Common myeloid progenitor, CD34-positive (primary cell): ENCODE results near the gene TCF15.

Experiments used
- CTCF ChIA-PET: fragments of 350-600 bp; sonication (Branson Sonifier 250); formaldehyde crosslinking; loops from one replicate; lab custom pipeline; 2021; ENCODE audit warnings: antibody characterized with exemption; lab: Charles Lee
- POLR2A ChIA-PET: fragments of 350-600 bp; sonication (Branson Sonifier 250); formaldehyde crosslinking; loops from one replicate; lab custom pipeline; 2021; ENCODE audit warnings: antibody characterized with exemption; lab: Charles Lee
- DNase-seq, 3 donors: peaks; one replicate each; pipeline versions ENCODE4 v3.0.0 to v3.0.0-alpha.2; 2013
- H3K27ac ChIP-seq, 2 experiments: 1 replicate in 1 of 2; 2 replicates in 1 of 2; pipeline ENCODE4 v1.7.0; 2013; ENCODE audit warnings: inconsistent platforms in 2 of 2, low read length in 2 of 2, mild to moderate bottlenecking in 2 of 2, low read depth in 1 of 2, moderate library complexity in 1 of 2; ENCODE audit not compliant: severe bottlenecking in 2 of 2, insufficient read depth in 1 of 2, poor library complexity in 1 of 2
- H3K27me3 ChIP-seq, 5 experiments: replicated peaks in 2 of 5; 1 replicate in 3 of 5; 2 replicates in 2 of 5; pipeline versions ENCODE4 v1.6.1 to v1.7.0; 2013; ENCODE audit warnings: low read length in 4 of 5, mild to moderate bottlenecking in 2 of 5, moderate library complexity in 2 of 5, inconsistent platforms in 1 of 5; ENCODE audit not compliant: insufficient read depth in 5 of 5, control insufficient read depth in 4 of 5
- H3K36me3 ChIP-seq, 4 experiments: 1 replicate in 2 of 4; 2 replicates in 2 of 4; pipeline versions ENCODE4 v1.6.1 to v1.7.0; 2013; ENCODE audit warnings: low read length in 3 of 4, control low read depth in 1 of 4, mild to moderate bottlenecking in 1 of 4; ENCODE audit not compliant: control insufficient read depth in 4 of 4, insufficient read depth in 4 of 4
- H3K4me1 ChIP-seq, 4 experiments: 1 replicate in 3 of 4; 2 replicates in 1 of 4; pipeline versions ENCODE4 v1.6.1 to v1.7.1; 2013; ENCODE audit warnings: low read length in 3 of 4, mild to moderate bottlenecking in 3 of 4, control low read depth in 1 of 4, inconsistent platforms in 1 of 4, moderate library complexity in 1 of 4; ENCODE audit not compliant: control insufficient read depth in 4 of 4, insufficient read depth in 4 of 4; ENCODE audit errors: control extremely low read depth in 1 of 4
- H3K4me3 ChIP-seq, 7 experiments: 1 replicate in 4 of 7; 2 replicates in 3 of 7; pipeline versions ENCODE4 v1.5.1 to v1.7.0; 2013; ENCODE audit warnings: mild to moderate bottlenecking in 7 of 7, low read length in 6 of 7, moderate library complexity in 6 of 7, inconsistent platforms in 2 of 7, low read depth in 2 of 7, control low read depth in 1 of 7; ENCODE audit not compliant: insufficient read depth in 4 of 7, control insufficient read depth in 1 of 7; ENCODE audit errors: extremely low read depth in 1 of 7
- H3K9me3 ChIP-seq, 5 experiments: 1 replicate in 4 of 5; 2 replicates in 1 of 5; pipeline versions ENCODE4 v1.6.1 to v1.7.1; 2013; ENCODE audit warnings: low read length in 4 of 5, mild to moderate bottlenecking in 2 of 5, inconsistent platforms in 1 of 5, low read depth in 1 of 5, moderate library complexity in 1 of 5; ENCODE audit not compliant: control insufficient read depth in 4 of 5, insufficient read depth in 2 of 5; ENCODE audit errors: control extremely low read depth in 1 of 5
- WGBS: methylation state at CpG from one replicate; pipeline ENCODE4 v1.1.5; 2013; ENCODE audit not compliant: insufficient coverage; 5-methylcytosine and 5-hydroxymethylcytosine counted together

Gene TCF15

DNA sequence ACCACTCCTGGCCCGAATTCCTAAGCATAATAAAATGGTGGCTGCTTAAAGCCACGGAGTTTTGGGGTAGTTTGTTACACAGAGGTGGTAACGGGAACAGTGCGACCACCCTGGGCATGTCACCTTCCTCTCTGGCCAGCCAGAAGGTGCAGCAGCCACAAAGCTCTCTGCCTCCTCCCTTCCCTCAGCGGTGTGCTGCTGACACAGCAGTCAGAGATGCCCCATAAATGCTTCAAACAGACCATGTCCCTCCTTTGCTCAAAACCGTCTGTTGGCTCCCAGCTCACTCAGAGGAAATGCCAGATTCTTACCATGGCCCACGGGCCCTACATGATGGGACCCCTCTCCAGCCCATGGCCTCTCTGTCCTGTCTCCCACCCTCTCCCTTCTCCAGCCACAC is 12.1 kb upstream of the TCF15 start:
- H3K9me3 ChIP-seq: peaks cover 0 to 11% (median 3%) of the 10 kb centered on the region in 5 experiments

DNA sequence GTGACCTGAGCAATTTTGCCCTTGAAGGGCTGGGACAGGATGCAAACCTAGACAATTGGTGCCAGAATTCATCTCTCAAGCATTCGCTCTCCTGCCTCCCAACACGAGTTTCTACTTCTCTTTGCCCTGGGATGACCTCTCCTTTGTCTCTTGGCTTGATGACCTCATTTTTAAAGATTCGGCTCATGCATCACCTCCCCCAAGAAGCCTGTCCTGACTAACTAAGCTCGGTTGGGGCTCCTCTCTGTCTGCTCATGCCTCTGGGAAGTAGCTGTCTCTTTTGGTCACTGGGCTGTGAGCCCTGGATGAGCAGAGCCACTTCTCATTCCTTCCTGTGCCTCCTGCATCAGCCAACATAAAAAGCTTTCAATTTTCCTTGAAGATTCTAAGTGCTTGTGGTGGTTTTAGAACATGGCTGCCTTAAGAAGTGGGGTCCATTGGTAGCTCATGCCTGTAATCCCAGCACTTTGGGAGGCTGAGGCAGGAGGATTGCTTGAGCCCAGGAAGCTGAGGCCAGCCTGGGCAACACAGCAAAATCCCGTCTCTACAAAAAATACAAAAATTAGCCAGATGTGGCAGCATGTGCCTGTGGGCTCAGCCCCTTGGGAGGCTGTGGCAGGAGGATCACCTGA is 11.1 kb upstream of the TCF15 start:
- CTCF ChIA-PET: interaction anchor here (0.7 to 4.6 kb wide), 5 partner anchors 9 to 59 kb away, joined by 3 to 17 read pairs (median 5); no protein-coding TSS in a partner anchor
- Histone ChIP-seq H3K4me3 (no peak overlapping the region), H3K36me3 (no peaks in the 10 kb centered on the region), H3K27ac (no peak overlapping the region), H3K9me3 (peaks cover 0 to 11% (median 3%) of the 10 kb centered on the region in 5 experiments), H3K27me3 (no peaks in the 10 kb centered on the region), H3K4me1 (peaks cover 1 to 30% (median 15%) of the 10 kb centered on the region in 4 experiments)
- POLR2A ChIA-PET: no interaction called here
- DNase-seq: no peak
- 71% methylated on average over 4 of the region's 5 CpGs for WGBS

More for the DNA sequence above, 12.1 kb upstream of the TCF15 start:
- Histone ChIP-seq H3K36me3 (no peaks in the 10 kb centered on the region), H3K27me3 (no peaks in the 10 kb centered on the region), H3K27ac (no peak overlapping the region), H3K4me3 (no peak overlapping the region), H3K4me1 (peaks cover 1 to 30% (median 15%) of the 10 kb centered on the region in 4 experiments)
- DNase-seq: no peak
- ChIA-PET POLR2A (no interaction called here), CTCF (interaction anchor here (1.4 to 4.6 kb wide), 4 partner anchors 10 to 60 kb away, joined by 4 to 17 read pairs (median 6); no protein-coding TSS in a partner anchor)
- WGBS: 81% methylated on average over 6 of the region's 7 CpGs

DNA sequence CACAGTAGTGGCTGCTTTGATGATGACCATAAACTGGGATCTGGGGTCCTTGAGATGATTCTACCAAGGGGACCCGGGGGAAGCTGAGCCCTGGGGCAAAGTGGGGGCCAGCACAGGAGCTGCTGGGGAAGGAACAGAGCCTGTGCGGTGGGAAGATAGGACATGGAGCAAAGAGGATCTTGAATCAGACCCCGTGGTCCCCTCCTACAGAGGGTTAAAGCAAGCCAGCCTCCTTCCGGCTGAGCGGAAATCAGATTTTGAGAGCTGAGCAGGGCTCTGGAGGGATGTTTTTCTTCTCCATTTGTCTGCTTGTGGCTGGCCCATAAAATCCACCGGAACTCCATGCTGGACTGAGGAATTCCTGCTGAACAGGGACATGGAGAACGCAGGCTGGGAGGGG is 10.1 kb upstream of the TCF15 start:
- CTCF ChIA-PET: interaction anchor here (1.0 to 1.8 kb wide), 3 partner anchors 13 to 25 kb away, joined by 3 to 4 read pairs (median 3); no protein-coding TSS in a partner anchor
- H3K4me3 ChIP-seq: no peak overlapping the region
- H3K9me3 ChIP-seq: peaks cover 0 to 8% (median 3%) of the 10 kb centered on the region in 5 experiments
- H3K27ac ChIP-seq: no peak overlapping the region
- peaks cover 1 to 30% (median 15%) of the 10 kb centered on the region in 4 experiments for H3K4me1 ChIP-seq
- no peaks in the 10 kb centered on the region for H3K27me3 ChIP-seq
- no peaks in the 10 kb centered on the region for H3K36me3 ChIP-seq
- 17% methylated on average over 6 of the region's 7 CpGs for WGBS
- POLR2A ChIA-PET: no interaction called here
- no peak for DNase-seq

DNA sequence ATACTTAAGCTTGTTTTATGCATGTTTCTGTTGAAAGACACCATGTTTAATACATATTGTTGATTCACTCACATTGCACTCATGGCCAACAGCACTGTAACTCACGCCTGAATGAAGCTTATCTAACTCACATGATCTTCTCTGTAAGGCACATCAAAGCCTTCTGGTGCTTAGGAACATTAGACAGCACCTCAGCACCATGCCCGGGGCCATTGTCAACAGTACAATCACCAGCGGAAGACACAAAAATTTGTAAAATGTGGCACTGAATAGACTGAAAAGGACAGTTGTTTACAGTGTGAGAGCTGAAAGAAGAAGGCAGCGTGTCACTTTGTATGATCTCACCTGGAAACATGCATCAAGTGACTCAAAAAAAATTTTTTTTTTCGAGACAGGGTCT is 8.9 kb upstream of the TCF15 start:
- H3K27ac ChIP-seq: no peak overlapping the region
- H3K27me3 ChIP-seq: no peaks in the 10 kb centered on the region
- ChIA-PET CTCF (interaction anchor here (1.6 to 2.3 kb wide), 4 partner anchors 12 to 27 kb away, joined by 3 to 11 read pairs (median 5); no protein-coding TSS in a partner anchor), POLR2A (no interaction called here)
- H3K4me3 ChIP-seq: no peak overlapping the region
- WGBS: 98% methylated on average over 5 of the region's 5 CpGs
- peaks cover 1 to 30% (median 12%) of the 10 kb centered on the region in 4 experiments for H3K4me1 ChIP-seq
- no peak for DNase-seq
- H3K36me3 ChIP-seq: no peaks in the 10 kb centered on the region
- H3K9me3 ChIP-seq: peaks cover 0 to 6% (median 3%) of the 10 kb centered on the region in 5 experiments

DNA sequence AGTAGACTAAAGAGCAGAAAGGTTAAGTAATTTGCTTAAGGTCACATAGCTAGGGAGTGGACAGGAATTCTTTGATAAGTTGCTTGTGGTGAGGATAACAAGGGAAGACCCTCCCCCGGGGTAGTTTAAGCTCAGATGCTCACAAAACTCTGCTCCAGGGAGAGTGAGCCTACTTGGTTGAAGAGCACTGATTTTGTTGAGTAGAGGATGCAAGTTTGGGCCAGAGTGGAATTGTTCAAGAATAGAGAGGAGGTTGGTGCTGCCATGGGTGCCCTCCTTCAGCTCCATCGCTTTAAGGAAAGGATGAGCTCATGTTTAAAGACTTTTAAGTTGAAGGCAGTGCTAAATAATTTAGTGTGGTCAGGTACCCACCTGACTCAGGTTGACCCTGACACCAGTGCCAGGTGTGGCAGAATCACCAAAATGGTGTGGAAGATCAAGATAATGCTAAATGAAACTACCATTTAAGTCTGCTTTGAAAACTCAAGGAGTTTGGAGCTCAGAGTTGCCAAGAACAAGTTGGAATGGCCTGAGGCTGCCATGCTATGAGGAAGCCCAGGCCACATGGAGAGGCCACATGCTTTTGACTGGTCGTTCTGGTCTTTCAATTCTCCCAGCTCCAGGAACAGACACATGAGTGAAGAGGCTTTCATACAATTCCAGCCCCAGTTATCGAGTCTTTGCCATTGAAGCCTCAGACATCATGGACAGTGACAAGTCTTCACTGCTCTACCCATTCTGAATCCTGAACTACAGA is 8.0 kb upstream of the TCF15 start:
- WGBS: 83% methylated on average over 3 of the region's 4 CpGs
- ChIA-PET CTCF (interaction anchor here (0.9 to 2.3 kb wide), 8 partner anchors 7 to 57 kb away, joined by 3 to 11 read pairs (median 4); no protein-coding TSS in a partner anchor), POLR2A (no interaction called here)
- DNase-seq: no peak
- Histone ChIP-seq H3K4me1 (peaks cover 1 to 23% (median 8%) of the 10 kb centered on the region in 4 experiments), H3K27me3 (no peaks in the 10 kb centered on the region), H3K36me3 (no peaks in the 10 kb centered on the region), H3K4me3 (no peak overlapping the region), H3K27ac (no peak overlapping the region), H3K9me3 (peaks cover 0 to 6% (median 3%) of the 10 kb centered on the region in 5 experiments)

DNA sequence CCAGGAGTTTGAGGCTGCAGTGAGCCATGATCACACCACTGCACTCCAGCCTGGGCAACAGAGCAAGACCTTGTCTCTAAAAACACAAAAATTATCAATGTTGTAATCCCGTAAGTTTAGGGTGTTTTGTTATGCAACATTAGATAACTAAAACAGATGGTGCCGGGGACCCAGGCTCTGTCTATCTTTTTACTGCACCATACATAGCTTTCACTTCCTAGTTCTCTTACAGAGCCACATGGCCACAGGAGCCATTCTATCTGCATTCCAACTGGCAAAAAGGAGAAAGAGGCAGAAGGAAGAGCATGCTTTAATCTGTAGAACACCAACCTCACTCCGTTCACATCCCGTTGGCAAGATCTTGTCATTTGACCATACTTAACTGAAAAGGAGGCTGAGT is 5.4 kb upstream of the TCF15 start:
- Histone ChIP-seq H3K9me3 (peaks cover 0 to 6% (median 3%) of the 10 kb centered on the region in 5 experiments), H3K4me3 (no peak overlapping the region), H3K4me1 (peaks cover 3 to 29% (median 26%) of the 10 kb centered on the region in 4 experiments), H3K36me3 (no peaks in the 10 kb centered on the region), H3K27me3 (no peaks in the 10 kb centered on the region), H3K27ac (no peak overlapping the region)
- ChIA-PET CTCF (no interaction called here), POLR2A (no interaction called here)
- 100% methylated on average over 1 of the region's 4 CpGs for WGBS
- DNase-seq: no peak
